Lower leg skin (tissue), 3 donors: ENCODE results near the gene DUSP22.

Experiments used
- CTCF ChIP-seq, 3 donors: fragments of 450-650 bp; IDR thresholded peaks; one replicate each; pipeline ENCODE4 v1.5.1; 2016; ENCODE audit warnings: antibody characterized with exemption in 3 of 3, mild to moderate bottlenecking in 3 of 3, moderate library complexity in 2 of 3
- POLR2A ChIP-seq, 2 donors: fragments of 450-650 bp; IDR thresholded peaks; one replicate each; pipeline ENCODE4 v1.6.1; 2016 to 2017; ENCODE audit warnings: antibody characterized with exemption in 2 of 2, mild to moderate bottlenecking in 1 of 2, moderate library complexity in 1 of 2

GRCh38 chr6:290111-290922 is 2.0 kb upstream of the DUSP22 start:
- TF ChIP-seq CTCF (IDR thresholded peaks at IDR 0.05) (no peak), POLR2A (IDR thresholded peaks at IDR 0.05) (no peak)
